COR-L47 (cell line): Measurements from ENCODE around the gene MMP3.
A peak's percentile ranks its signal among the peaks of the same experiment; 100 is the strongest.
"Not testable (repeated sequence)": the region's sequence is repeated elsewhere in the genome, so short reads cannot be mapped to it uniquely, and the experiment has no call there.

Experiments used
- DNase-seq: peaks from one replicate; lab custom pipeline; 2025; lab: John Stamatoyannopoulos, UW

Gene MMP3

GRCh38 chr11:102843489-102843888 is at the start of gene MMP3:
MMP3 (minus strand) TSS chr11:102843609; CDS start chr11:102843546, 63 bp downstream.
- no peak for DNase-seq

GRCh38 chr11:102891736-102892135 is 48.3 kb upstream of the MMP3 start:
- no peak for DNase-seq

GRCh38 chr11:102886999-102887398 is 43.6 kb upstream of the MMP3 start:
- DNase-seq, result peak; percentile 26

- no peak for DNase-seq
Measured at GRCh38 chr11:102883141-102883540, 39.7 kb upstream of the MMP3 start.

GRCh38 chr11:102882389-102883024 is 39.1 kb upstream of the MMP3 start:
- no peak for DNase-seq

GRCh38 chr11:102879801-102880200 is 36.4 kb upstream of the MMP3 start:
- DNase-seq, result no peak

- DNase-seq, result no peak
Measured at GRCh38 chr11:102878595-102878994, 35.2 kb upstream of the MMP3 start.

GRCh38 chr11:102874852-102875251 is 31.4 kb upstream of the MMP3 start, which contains the start of gene MMP12:
MMP12 (minus strand) TSS chr11:102874982; CDS start chr11:102874937, 45 bp downstream.
- DNase-seq, result no peak

- not testable (repeated sequence) for DNase-seq
Measured at GRCh38 chr11:102869354-102869964, 26.1 kb upstream of the MMP3 start.

GRCh38 chr11:102868339-102868738 is 24.9 kb upstream of the MMP3 start:
- DNase-seq, result no peak

- DNase-seq, result no peak
Measured at GRCh38 chr11:102864724-102865123, 21.3 kb upstream of the MMP3 start.

GRCh38 chr11:102853956-102854355 is 10.5 kb upstream of the MMP3 start:
- DNase-seq, result no peak

- DNase-seq, result no peak
Measured at GRCh38 chr11:102853055-102853454, 9.6 kb upstream of the MMP3 start.

GRCh38 chr11:102850973-102851745 is 7.8 kb upstream of the MMP3 start:
- DNase-seq, result no peak

- no peak for DNase-seq
Measured at GRCh38 chr11:102849311-102849710, 5.9 kb upstream of the MMP3 start.

GRCh38 chr11:102846292-102846691 is 2.9 kb upstream of the MMP3 start:
- DNase-seq, result no peak

- DNase-seq, result no peak
Measured at GRCh38 chr11:102842930-102843329, 479 bp downstream of the MMP3 start.

GRCh38 chr11:102840018-102840417 is 3.4 kb downstream of the MMP3 start:
- DNase-seq, result no peak

GRCh38 chr11:102837646-102838045 is 5.8 kb downstream of the MMP3 start:
- DNase-seq, result no peak

GRCh38 chr11:102837156-102837555 is 6.3 kb downstream of the MMP3 start:
- DNase-seq, result no peak

GRCh38 chr11:102836290-102836875 is 7.0 kb downstream of the MMP3 start:
- no peak for DNase-seq

- DNase-seq, result no peak
Measured at GRCh38 chr11:102833731-102834130, 9.7 kb downstream of the MMP3 start.

GRCh38 chr11:102832612-102833011 is 10.8 kb downstream of the MMP3 start:
- no peak for DNase-seq
